ENCODE results near the gene SAA2. TPM values are rescaled to one million over a fixed set of nuclear protein-coding genes. Genes with fewer than 3 reads are reported as not detected.

SAA2 gene
- total RNA-seq, 1 experiment from 2014 or later: not detected

DNA sequence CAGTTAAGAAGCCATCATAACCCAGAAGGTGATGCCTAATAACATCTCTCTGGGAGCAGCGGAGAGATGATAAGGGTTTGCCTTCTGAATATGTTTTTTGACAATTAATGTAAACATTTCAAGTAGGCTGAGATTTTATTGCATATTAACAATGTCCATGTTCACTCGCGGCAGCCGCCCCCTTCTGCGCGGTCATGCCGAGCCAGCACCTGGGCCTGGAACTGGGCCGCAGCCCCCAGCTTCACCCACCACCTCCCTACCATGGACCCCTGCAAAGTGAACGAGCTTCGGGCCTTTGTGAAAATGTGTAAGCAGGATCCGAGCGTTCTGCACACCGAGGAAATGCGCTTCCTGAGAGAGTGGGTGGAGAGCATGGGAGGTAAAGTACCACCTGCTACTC, 13.3 kb upstream of the SAA2 start:
- H3K56ac ChIP-seq (ENCODE audit: insufficient read length, low read depth, low read length): no peak overlapping the region
- no peak overlapping the region for H3K14ac ChIP-seq (ENCODE audit: insufficient read depth, low read length)
- H3K23me2 ChIP-seq (ENCODE audit: insufficient read length, low read depth, low read length, poor library complexity, severe bottlenecking): no peaks in the 10 kb centered on the region
- H4K5ac ChIP-seq (ENCODE audit: insufficient read length, low read depth, low read length): no peak overlapping the region
- H3K9ac ChIP-seq (ENCODE audit: extremely low read depth, insufficient read length, low read length): no peak overlapping the region
- H4K91ac ChIP-seq (ENCODE audit: insufficient read length, low read depth, low read length): no peak overlapping the region
- no peak overlapping the region for H2AFZ ChIP-seq (ENCODE audit: low read length)
- no peaks in the 10 kb centered on the region for H3K4me1 ChIP-seq (ENCODE audit: insufficient read depth, low read length)
- H2BK20ac ChIP-seq (ENCODE audit: low read depth, low read length, poor library complexity, severe bottlenecking): no peak overlapping the region
- H2AK5ac ChIP-seq (ENCODE audit: insufficient read length, low read length): no peak overlapping the region
- no peaks in the 10 kb centered on the region; a peak in 1 of 4 replicates for H3K4me1 Mint-ChIP-seq
- DNase-seq: no peak
- H4K8ac ChIP-seq (replicated peaks; ENCODE audit: insufficient read length, low read depth, low read length): no peak overlapping the region
- no peak overlapping the region for H3K27ac Mint-ChIP-seq
- H3K27me3 Mint-ChIP-seq (ENCODE audit: low read depth): no peaks in the 10 kb centered on the region; the same call in 1 of the 2 replicates
- no peak overlapping the region for H2BK12ac ChIP-seq (ENCODE audit: insufficient read length, low read depth, low read length)
- H3T11ph ChIP-seq (ENCODE audit: low read length): no peak overlapping the region
- TF ChIP-seq, protein P1, sequence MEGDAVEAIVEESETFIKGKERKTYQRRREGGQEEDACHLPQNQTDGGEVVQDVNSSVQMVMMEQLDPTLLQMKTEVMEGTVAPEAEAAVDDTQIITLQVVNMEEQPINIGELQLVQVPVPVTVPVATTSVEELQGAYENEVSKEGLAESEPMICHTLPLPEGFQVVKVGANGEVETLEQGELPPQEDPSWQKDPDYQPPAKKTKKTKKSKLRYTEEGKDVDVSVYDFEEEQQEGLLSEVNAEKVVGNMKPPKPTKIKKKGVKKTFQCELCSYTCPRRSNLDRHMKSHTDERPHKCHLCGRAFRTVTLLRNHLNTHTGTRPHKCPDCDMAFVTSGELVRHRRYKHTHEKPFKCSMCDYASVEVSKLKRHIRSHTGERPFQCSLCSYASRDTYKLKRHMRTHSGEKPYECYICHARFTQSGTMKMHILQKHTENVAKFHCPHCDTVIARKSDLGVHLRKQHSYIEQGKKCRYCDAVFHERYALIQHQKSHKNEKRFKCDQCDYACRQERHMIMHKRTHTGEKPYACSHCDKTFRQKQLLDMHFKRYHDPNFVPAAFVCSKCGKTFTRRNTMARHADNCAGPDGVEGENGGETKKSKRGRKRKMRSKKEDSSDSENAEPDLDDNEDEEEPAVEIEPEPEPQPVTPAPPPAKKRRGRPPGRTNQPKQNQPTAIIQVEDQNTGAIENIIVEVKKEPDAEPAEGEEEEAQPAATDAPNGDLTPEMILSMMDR (conservative IDR thresholded peaks at IDR 0.05): no peak
- H3K4me2 ChIP-seq (ENCODE audit: insufficient read depth, insufficient read length, low read length): no peak overlapping the region
- H2BK120ac ChIP-seq (ENCODE audit: low read depth, low read length, poor library complexity, severe bottlenecking): no peak overlapping the region
- no CpG with 5 or more reads among the region's 14 CpGs for WGBS (ENCODE audit: extremely low coverage, insufficient read length, low lambda C conversion rate)
- no peak overlapping the region for H3K27ac ChIP-seq (ENCODE audit: insufficient read length, low read depth, low read length)
- no peaks in the 10 kb centered on the region for H3K9me3 ChIP-seq (ENCODE audit: control insufficient read depth, low read depth, low read length)
- no peak overlapping the region for H3K18ac ChIP-seq (ENCODE audit: insufficient read length, low read depth, low read length)
- no peak overlapping the region for H3K4me3 Mint-ChIP-seq
- no peaks in the 10 kb centered on the region for H3K79me1 ChIP-seq (ENCODE audit: insufficient read depth, low read depth, low read length, poor library complexity, severe bottlenecking)
- H3K36me3 Mint-ChIP-seq (ENCODE audit: insufficient read depth in 1 of 3, low read depth in 3 of 3): no peaks in the 10 kb centered on the region
- no peak overlapping the region for H3K23ac ChIP-seq (ENCODE audit: insufficient read length, low read depth, low read length)
- H3K79me2 ChIP-seq (ENCODE audit: insufficient read depth, low read length): no peaks in the 10 kb centered on the region
- no peaks in the 10 kb centered on the region for H3K27me3 ChIP-seq (ENCODE audit: insufficient read depth, low read length)
- no peaks in the 10 kb centered on the region for H4K20me1 ChIP-seq (ENCODE audit: control insufficient read depth, insufficient read depth, insufficient read length)
- H3K9me3 Mint-ChIP-seq: no peaks in the 10 kb centered on the region
- H3K4ac ChIP-seq (ENCODE audit: low read depth, low read length): no peak overlapping the region
- H2BK5ac ChIP-seq (ENCODE audit: insufficient read length, low read length): no peak overlapping the region
- H2BK15ac ChIP-seq (ENCODE audit: low read depth, low read length): no peak overlapping the region

All from H9 (cell line).